Keratinocyte (primary cell): ENCODE measurements around the gene CASZ1. TPM values are rescaled to one million over a fixed set of nuclear protein-coding genes. Genes with fewer than 3 reads are reported as not detected.

Experiments used
- DNase-seq: peaks from one replicate; pipeline ENCODE4 v3.0.0-alpha.2; 2011; ENCODE audit warnings: low read depth, missing footprints, low spot score
- FAIRE-seq: peaks from 2 replicates; lab custom pipeline; 2011; peaks lifted over from hg19 to GRCh38; lab: Jason Lieb, UNC
- H2AFZ ChIP-seq: 2 replicates; pipeline ENCODE4 v1.6.0; 2012; ENCODE audit warnings: low read length, control low read depth, inconsistent platforms; ENCODE audit not compliant: control insufficient read depth
- H3K27ac ChIP-seq: 2 replicates; pipeline ENCODE4 v1.5.1; 2011; ENCODE audit warnings: low read length; ENCODE audit not compliant: control insufficient read depth, insufficient read depth
- H3K27me3 ChIP-seq: 3 replicates; pipeline ENCODE4 v1.6.0; 2011; ENCODE audit warnings: low read length; ENCODE audit not compliant: control insufficient read depth, insufficient read depth; ENCODE audit errors: extremely low read depth
- H3K36me3 ChIP-seq, 2 experiments: 2 replicates in 1 of 2; 3 replicates in 1 of 2; pipeline ENCODE4 v1.5.1; 2011; ENCODE audit warnings: low read length in 2 of 2, mild to moderate bottlenecking in 1 of 2; ENCODE audit not compliant: control insufficient read depth in 2 of 2, insufficient read depth in 2 of 2; ENCODE audit errors: extremely low read depth in 1 of 2
- H3K4me1 ChIP-seq: 3 replicates; pipeline ENCODE4 v1.5.1; 2011; ENCODE audit warnings: low read length; ENCODE audit not compliant: control insufficient read depth, insufficient read depth; ENCODE audit errors: extremely low read depth
- H3K4me2 ChIP-seq: 3 replicates; pipeline ENCODE4 v1.6.0; 2011; ENCODE audit warnings: low read depth, low read length; ENCODE audit not compliant: control insufficient read depth, insufficient read depth; ENCODE audit errors: extremely low read depth
- H3K4me3 ChIP-seq, 3 experiments: fragments of 200-600 bp in 1 of 3; sonication (generic) in 1 of 3; 2 replicates in 2 of 3; 3 replicates in 1 of 3; pipeline ENCODE4 v1.5.1; 2011 to 2016; ENCODE audit warnings: low read length in 3 of 3, mild to moderate bottlenecking in 3 of 3, control low read depth in 2 of 3, inconsistent platforms in 1 of 3, low read depth in 1 of 3, mixed read lengths in 1 of 3, mixed run types in 1 of 3, moderate library complexity in 1 of 3; ENCODE audit not compliant: control insufficient read depth in 2 of 3, insufficient read depth in 2 of 3; ENCODE audit errors: extremely low read depth in 1 of 3
- H3K79me2 ChIP-seq: 2 replicates; pipeline ENCODE4 v1.6.0; 2012; ENCODE audit warnings: low read length; ENCODE audit not compliant: control insufficient read depth, insufficient read depth
- H3K9ac ChIP-seq: 3 replicates; pipeline ENCODE4 v1.6.0; 2011; ENCODE audit warnings: low read length; ENCODE audit not compliant: control insufficient read depth, insufficient read depth; ENCODE audit errors: extremely low read depth
- H3K9me1 ChIP-seq: 3 replicates; pipeline ENCODE4 v1.6.0; 2011; ENCODE audit warnings: low read length; ENCODE audit not compliant: control insufficient read depth, insufficient read depth; ENCODE audit errors: extremely low read depth
- H3K9me3 ChIP-seq: 2 replicates; pipeline ENCODE4 v1.5.1; 2012; ENCODE audit warnings: low read depth, low read length; ENCODE audit not compliant: control insufficient read depth
- H4K20me1 ChIP-seq: 3 replicates; pipeline ENCODE4 v1.6.0; 2011; ENCODE audit warnings: low read length; ENCODE audit not compliant: control insufficient read depth, insufficient read depth; ENCODE audit errors: extremely low read depth
- EZH2 ChIP-seq: IDR thresholded peaks from one replicate; pipeline ENCODE4 v1.6.1; 2012; ENCODE audit warnings: inconsistent platforms, mild to moderate bottlenecking, low read length, moderate library complexity
- dilution Hi-C: fragments of 300-500 bp; cut with MboI; formaldehyde crosslinking; loops from one replicate; pipeline ENCODE4 v1.7.0; 2020; ENCODE audit warnings: low sequenced_read_pairs; ENCODE audit not compliant: extremely low pct_ligation_motif_present
- polyA plus RNA-seq, 5 experiments: library from polyadenylated mRNA; depleted of rRNA in 3 of 5; stranded (reverse) in 3 of 5; stranded (forward) in 1 of 5; unstranded in 1 of 5; fragments of >200 nt; gene quantifications; 1 replicate in 1 of 5; 2 replicates in 3 of 5; 3 replicates in 1 of 5; pipeline versions ENCODE4 v1.2.1 to v1.2.3, GENCODE V29; 2011 to 2012; ENCODE audit warnings: missing spikeins in 2 of 5, low read depth in 1 of 5, low replicate concordance in 1 of 5
- TF ChIP-seq, protein P1 (sequence below), 3 experiments: IDR thresholded peaks in 1 of 3; conservative IDR thresholded peaks in 1 of 3; optimal IDR thresholded peaks in 1 of 3; 2 replicates in 2 of 3; 3 replicates in 1 of 3; pipeline versions ENCODE3 to v1.5.1; 2011; ENCODE audit warnings: low read length in 3 of 3, mild to moderate bottlenecking in 3 of 3, moderate library complexity in 2 of 3, control low read depth in 1 of 3, inconsistent platforms in 1 of 3; ENCODE audit not compliant: insufficient read depth in 2 of 3; ENCODE audit errors: extremely low read depth in 1 of 3

Gene CASZ1
- polyA plus RNA-seq, 1 donor (not counting 4 experiments of a cell fraction or from before 2014, with no cell fraction given) = 2.8 TPM

DNA sequence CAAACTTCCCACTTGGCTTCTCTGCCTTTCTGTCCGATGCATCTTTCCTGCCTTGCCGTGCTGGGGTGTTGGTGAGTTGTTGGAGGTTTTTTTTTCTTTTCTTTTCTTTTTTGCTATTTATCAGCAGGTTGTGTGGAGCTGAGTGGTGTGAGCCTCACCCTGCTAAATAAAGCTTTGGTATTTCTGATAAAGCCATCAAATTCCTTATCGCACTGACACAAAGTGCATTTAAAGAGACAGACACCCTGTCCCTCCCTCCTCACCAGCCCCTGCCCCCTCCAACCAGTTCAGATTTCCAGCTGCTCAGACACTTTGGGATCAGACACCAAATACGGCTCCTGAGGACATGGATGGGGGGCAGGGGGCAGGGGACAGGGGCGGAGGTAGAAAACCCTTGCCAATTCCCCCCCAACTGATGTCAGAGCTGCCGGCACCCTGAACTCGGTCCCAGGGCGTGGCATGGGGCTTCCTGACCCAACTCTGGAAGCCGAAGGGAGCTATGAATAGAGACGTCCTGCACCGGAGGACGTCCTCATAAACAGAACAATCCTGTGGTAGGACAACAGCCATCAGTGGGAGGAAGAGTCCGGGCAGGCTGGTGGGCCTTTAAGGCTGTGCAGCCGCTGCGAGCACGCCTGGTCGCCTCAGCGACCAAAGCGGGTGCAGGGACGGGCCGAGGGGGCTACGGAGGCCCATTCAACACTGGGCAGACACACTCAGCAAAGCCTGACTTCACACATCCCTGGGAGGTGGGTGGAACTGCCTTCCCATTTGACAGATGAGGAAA lies 79.0 kb downstream of the CASZ1 start:
- Histone ChIP-seq H3K4me1 (peaks cover 6% of the 10 kb centered on the region), H3K27ac (no peak overlapping the region), H2AFZ (no peak overlapping the region), H3K27me3 (no peaks in the 10 kb centered on the region), H3K4me2 (no peak overlapping the region), H4K20me1 (no peaks in the 10 kb centered on the region), H3K79me2 (no peaks in the 10 kb centered on the region), H3K9ac (no peak overlapping the region), H3K4me3 (no peak overlapping the region), H3K36me3 (peaks cover 0 to 6% of the 10 kb centered on the region in 2 experiments), H3K9me1 (no peaks in the 10 kb centered on the region), H3K9me3 (no peaks in the 10 kb centered on the region)
- no peak for DNase-seq
- no peak for FAIRE-seq
- TF ChIP-seq EZH2 = no peak
- TF ChIP-seq, protein P1, sequence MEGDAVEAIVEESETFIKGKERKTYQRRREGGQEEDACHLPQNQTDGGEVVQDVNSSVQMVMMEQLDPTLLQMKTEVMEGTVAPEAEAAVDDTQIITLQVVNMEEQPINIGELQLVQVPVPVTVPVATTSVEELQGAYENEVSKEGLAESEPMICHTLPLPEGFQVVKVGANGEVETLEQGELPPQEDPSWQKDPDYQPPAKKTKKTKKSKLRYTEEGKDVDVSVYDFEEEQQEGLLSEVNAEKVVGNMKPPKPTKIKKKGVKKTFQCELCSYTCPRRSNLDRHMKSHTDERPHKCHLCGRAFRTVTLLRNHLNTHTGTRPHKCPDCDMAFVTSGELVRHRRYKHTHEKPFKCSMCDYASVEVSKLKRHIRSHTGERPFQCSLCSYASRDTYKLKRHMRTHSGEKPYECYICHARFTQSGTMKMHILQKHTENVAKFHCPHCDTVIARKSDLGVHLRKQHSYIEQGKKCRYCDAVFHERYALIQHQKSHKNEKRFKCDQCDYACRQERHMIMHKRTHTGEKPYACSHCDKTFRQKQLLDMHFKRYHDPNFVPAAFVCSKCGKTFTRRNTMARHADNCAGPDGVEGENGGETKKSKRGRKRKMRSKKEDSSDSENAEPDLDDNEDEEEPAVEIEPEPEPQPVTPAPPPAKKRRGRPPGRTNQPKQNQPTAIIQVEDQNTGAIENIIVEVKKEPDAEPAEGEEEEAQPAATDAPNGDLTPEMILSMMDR (optimal IDR thresholded peaks at IDR 0.05 in 1 of 3, IDR thresholded peaks at IDR 0.05 in 1 of 3, conservative IDR thresholded peaks at IDR 0.05 in 1 of 3; ENCODE audit: extremely low read depth in 1 of 3, insufficient read depth in 2 of 3, low read length in 3 of 3) = no peak
- dilution Hi-C loops = no loop called here

DNA sequence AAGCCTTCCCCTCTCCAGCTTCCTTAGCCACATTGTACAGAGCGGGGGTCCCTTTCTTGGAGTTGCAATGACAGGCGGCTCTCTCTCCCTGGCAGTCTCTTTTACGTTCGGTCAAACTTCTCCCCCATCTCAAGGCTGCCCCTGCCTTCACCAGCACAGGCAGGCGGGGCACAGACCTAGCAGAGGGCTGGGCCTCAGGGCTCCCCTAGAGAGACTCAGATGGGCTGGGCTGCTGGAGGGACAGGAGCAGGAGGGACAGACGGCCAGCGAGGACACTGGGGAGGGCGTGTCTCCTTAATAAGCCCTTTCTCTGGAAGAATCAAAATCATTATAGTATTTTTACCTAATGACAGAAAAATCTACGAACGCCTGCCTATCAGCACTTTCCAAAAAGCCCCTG lies 79.6 kb downstream of the CASZ1 start:
- DNase-seq (no peak), FAIRE-seq (no peak)
- dilution Hi-C loops = no loop called here
- H3K79me2 ChIP-seq = no peaks in the 10 kb centered on the region
- peaks cover 0 to 6% of the 10 kb centered on the region in 2 experiments for H3K36me3 ChIP-seq
- H3K27me3 ChIP-seq = no peaks in the 10 kb centered on the region
- no peak overlapping the region for H3K9ac ChIP-seq
- H3K4me1 ChIP-seq = peaks cover 3% of the 10 kb centered on the region
- TF ChIP-seq, protein P1 (optimal IDR thresholded peaks at IDR 0.05 in 1 of 3, IDR thresholded peaks at IDR 0.05 in 1 of 3, conservative IDR thresholded peaks at IDR 0.05 in 1 of 3; ENCODE audit: extremely low read depth in 1 of 3, insufficient read depth in 2 of 3, low read length in 3 of 3) = no peak
- no peak for TF ChIP-seq EZH2
- H3K9me1 ChIP-seq = no peaks in the 10 kb centered on the region
- H3K4me3 ChIP-seq = no peak overlapping the region
- no peaks in the 10 kb centered on the region for H4K20me1 ChIP-seq
- H3K27ac ChIP-seq = no peak overlapping the region
- H3K9me3 ChIP-seq = no peaks in the 10 kb centered on the region
- H3K4me2 ChIP-seq = no peak overlapping the region
- H2AFZ ChIP-seq = no peak overlapping the region
